Epithelial cell of esophagus (primary cell): ENCODE data around the gene LYVE1.
A peak's percentile ranks its signal among the peaks of the same experiment; 100 is the strongest.

ENCODE experiments used
- DNase-seq: peaks from one replicate; pipeline ENCODE4 v3.0.0; 2010; ENCODE audit warnings: low read depth
- H3K4me3 ChIP-seq: 2 replicates; pipeline ENCODE4 v1.5.1; 2011; ENCODE audit warnings: mild to moderate bottlenecking, low read length, control low read depth
- CTCF ChIP-seq: IDR thresholded peaks from 2 replicates; pipeline ENCODE4 v1.5.1; 2011; ENCODE audit warnings: low read depth, mild to moderate bottlenecking, low read length, control low read depth, inconsistent platforms; ENCODE audit not compliant: insufficient read depth; ENCODE audit errors: missing control alignments

The LYVE1 gene

DNA sequence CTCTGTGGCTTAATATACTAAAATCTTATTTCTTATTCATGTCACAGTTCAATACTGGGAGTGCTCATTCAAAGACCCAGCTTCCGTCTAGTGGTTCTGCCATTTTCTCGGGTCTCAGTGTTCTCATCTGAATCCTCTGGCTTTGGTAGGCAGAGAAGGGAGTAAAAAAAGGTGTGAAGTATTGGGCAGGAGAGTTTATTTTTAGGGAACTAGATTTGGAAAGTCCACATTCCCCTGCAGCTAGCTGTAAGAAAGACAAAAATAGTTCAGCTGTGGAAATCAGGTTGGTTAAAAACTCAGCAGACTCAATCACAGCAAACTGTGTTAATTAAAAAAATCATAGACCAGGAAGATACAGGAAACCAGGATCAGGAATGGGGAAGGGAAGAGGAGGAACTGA is 4.1 kb upstream of the LYVE1 start:
- no peak overlapping the region for H3K4me3 ChIP-seq
- no peak for DNase-seq
- TF ChIP-seq CTCF: no peak

DNA sequence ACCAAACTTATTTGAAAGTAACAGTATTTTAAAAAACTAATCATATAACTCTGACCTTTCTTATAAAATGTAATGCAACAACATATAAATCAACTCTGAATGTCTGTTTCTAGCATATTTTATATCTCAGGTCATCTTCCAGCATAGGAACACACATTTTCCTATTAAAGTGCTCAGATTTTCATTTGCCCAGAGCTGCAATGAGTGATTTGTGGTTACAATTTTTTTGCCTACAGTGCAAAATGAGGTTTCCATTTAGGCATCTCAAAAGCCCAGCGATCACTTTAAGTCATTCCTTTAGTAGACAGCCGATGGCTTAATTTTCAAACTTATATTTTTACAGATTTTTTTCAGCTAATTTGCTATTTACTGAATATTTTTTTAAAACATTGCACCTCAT is 1.0 kb downstream of the LYVE1 start:
- no peak overlapping the region for H3K4me3 ChIP-seq
- DNase-seq: no peak
- TF ChIP-seq CTCF: no peak

DNA sequence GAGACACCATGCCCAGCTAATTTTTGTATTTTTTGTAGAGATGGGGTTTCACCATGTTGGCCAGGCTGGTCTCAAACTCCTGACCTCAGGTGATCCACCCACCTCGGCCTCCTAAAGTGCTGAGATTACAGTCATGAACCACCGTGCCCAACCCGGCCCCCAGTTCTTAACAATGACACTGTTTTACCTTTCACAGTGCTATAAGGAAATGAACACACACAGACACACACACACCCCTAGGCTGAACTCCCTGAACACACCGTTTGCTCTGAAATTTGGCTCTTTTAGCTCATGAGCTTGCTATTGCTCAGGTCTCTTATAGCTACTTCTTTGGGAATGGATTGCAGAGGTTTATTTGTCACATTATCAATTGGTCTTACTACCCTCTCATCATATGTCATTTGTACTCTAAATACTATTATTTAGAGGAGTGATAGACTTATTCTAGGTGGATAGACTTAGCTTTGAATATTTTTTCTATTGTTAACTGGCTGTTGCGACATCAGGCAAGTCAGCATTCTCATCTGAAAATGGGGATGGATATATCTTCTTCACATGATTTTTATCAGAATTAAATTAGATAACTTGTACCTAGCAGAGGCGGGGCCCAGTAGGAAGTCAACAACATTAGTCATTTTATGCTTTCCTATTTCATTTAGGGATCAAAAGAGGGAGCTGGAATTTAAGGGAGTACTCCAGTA is 2.1 kb downstream of the LYVE1 start:
- DNase-seq: peak; percentile 15
- H3K4me3 ChIP-seq: no peak overlapping the region
- TF ChIP-seq CTCF: no peak

DNA sequence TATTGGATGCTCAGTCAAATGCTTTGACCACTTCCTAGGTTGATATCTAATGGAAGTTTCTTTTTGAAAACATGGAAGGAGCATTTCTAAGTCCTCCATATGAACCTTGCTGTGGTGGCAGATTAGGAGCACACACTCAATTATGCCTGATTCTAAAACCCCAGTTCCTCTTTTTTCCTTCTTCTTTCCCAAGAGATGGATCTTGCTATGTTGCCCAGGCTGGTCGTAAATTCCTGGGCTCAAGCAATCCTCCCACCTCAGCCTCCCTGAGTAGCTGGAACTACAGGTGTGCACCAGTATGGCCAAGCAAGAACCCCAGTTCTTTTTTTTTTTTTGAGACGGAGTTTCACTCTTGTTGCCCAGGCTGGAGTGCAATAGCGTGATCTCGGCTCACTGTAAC is 3.0 kb downstream of the LYVE1 start:
- no peak overlapping the region for H3K4me3 ChIP-seq
- no peak for DNase-seq
- no peak for TF ChIP-seq CTCF

DNA sequence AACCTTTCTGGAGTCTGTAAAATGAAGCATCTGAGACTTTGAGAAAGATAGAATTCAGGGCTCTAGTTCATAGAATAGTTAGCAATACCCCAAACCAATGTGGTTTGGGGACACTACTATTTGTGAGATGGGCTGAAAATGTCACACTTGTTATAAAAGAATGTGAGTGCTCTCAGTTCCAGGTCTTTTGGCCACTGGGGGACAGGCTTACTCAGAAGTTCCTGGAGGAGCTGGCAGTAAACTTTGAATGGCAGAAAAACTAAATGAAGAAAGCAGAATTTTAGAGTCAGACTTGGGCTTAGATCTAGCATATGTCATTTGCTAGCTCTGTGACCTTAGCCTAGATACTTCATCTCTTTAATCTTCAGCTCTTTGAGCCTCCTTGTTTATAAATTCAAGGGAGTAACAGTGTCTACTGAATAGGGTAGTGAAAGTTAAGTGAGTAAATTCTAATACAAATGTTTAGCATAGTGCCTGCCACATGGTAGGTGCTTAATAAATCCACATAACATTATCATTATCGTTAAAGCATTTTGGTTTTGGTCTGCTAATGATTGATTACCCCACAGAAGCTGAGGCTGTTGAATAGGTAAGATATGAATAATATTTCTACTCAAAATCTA is 3.7 kb downstream of the LYVE1 start:
- H3K4me3 ChIP-seq: no peak overlapping the region
- DNase-seq: peak; percentile 13
- peak; percentile 50 for TF ChIP-seq CTCF

- no peak for DNase-seq
- no peak for TF ChIP-seq CTCF
Observed at GRCh38 chr11:10564030-10564429, 4.4 kb downstream of the LYVE1 start.

DNA sequence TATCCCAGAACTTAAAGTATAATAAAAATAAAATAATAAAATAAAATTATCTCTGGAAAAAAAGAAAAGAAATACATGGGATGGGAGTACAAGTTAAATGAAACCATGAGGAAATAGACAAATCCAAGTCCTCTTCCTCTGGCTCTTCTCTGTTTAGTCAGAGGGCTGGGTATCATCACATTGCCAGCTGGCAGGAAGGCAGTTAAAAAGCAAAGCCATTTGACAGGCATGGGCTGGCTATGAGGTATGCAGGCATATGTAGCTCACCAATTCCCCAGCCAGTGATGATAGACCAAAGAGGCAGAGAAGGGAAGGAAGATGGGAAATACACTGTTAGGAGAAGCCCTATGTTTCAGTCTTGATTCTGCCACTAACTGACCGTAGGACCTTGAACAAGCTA is 6.5 kb downstream of the LYVE1 start:
- DNase-seq: peak; percentile 30
- TF ChIP-seq CTCF: no peak
- H3K4me3 ChIP-seq: no peak overlapping the region

More at GRCh38 chr11:10564030-10564429, 4.4 kb downstream of the LYVE1 start:
- H3K4me3 ChIP-seq: no peak overlapping the region
